Measurements from ENCODE around the gene MAPK8.

Gene MAPK8

GRCh38 chr10:48464871-48465736 is 158.6 kb downstream of the MAPK8 start:
- no peak for DNase-seq

- DNase-seq, result no peak
Observed at GRCh38 chr10:48465860-48466521, 159.5 kb downstream of the MAPK8 start.

GRCh38 chr10:48466611-48467240 is 160.2 kb downstream of the MAPK8 start:
- no peak for DNase-seq

GRCh38 chr10:48467669-48468068 is 161.2 kb downstream of the MAPK8 start:
- DNase-seq, result no peak

GRCh38 chr10:48468130-48468790 is 161.8 kb downstream of the MAPK8 start:
- no peak for DNase-seq

- DNase-seq, result no peak
Observed at GRCh38 chr10:48468866-48469511, 162.5 kb downstream of the MAPK8 start.

GRCh38 chr10:48469516-48470020 is 163.1 kb downstream of the MAPK8 start:
- no peak for DNase-seq

GRCh38 chr10:48470115-48470892 is 163.8 kb downstream of the MAPK8 start:
- DNase-seq, result no peak

GRCh38 chr10:48470893-48471805 is 164.7 kb downstream of the MAPK8 start:
- DNase-seq, result no peak

GRCh38 chr10:48472501-48473069 is 166.1 kb downstream of the MAPK8 start:
- no peak for DNase-seq

- no peak for DNase-seq
Observed at GRCh38 chr10:48473704-48474103, 167.2 kb downstream of the MAPK8 start.

- no peak for DNase-seq
Observed at GRCh38 chr10:48474765-48475365, 168.4 kb downstream of the MAPK8 start.

- no peak for DNase-seq
Observed at GRCh38 chr10:48475943-48476278, 169.4 kb downstream of the MAPK8 start.

- no peak for DNase-seq
Observed at GRCh38 chr10:48476279-48476982, 170.0 kb downstream of the MAPK8 start.

- DNase-seq, result no peak
Observed at GRCh38 chr10:48477141-48477540, 170.7 kb downstream of the MAPK8 start.

- no peak for DNase-seq
Observed at GRCh38 chr10:48477616-48478015, 171.1 kb downstream of the MAPK8 start.

- DNase-seq, result no peak
Observed at GRCh38 chr10:48478469-48478868, 172.0 kb downstream of the MAPK8 start.

GRCh38 chr10:48478980-48479811 is 172.7 kb downstream of the MAPK8 start:
- no peak for DNase-seq

All from T-helper 9 cell (primary cell).